HG02588 (cell line): ENCODE data around the gene IGSF21.

Source experiments
- ATAC-seq: cut with Tn5 transposase; IDR thresholded peaks from one replicate; pipeline ENCODE4 v1.9.1; 2021; ENCODE audit warnings: mild to moderate bottlenecking, moderate library complexity; ENCODE audit not compliant: unreplicated experiment

IGSF21 gene

DNA sequence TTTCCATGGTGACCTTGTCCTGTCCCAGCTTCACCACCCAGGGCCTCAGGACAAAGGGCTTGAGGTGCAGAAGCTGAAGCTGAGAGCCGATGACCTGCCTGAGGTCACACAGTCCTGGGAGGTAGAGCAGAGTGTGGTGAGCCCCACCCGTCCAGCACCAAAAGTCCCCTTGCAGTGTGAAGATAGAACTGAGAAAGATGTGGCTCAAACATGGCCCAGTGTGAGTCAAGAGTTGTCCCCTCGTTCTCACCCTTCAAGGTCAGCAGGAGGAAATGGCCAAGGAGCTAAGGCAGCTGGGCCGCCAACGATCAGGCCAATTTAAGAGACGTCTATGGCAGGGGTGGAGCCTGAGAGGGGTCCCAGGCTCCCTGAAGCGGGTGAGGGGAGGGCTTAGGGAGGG is 215.7 kb downstream of the IGSF21 start:
- ATAC-seq: no peak

DNA sequence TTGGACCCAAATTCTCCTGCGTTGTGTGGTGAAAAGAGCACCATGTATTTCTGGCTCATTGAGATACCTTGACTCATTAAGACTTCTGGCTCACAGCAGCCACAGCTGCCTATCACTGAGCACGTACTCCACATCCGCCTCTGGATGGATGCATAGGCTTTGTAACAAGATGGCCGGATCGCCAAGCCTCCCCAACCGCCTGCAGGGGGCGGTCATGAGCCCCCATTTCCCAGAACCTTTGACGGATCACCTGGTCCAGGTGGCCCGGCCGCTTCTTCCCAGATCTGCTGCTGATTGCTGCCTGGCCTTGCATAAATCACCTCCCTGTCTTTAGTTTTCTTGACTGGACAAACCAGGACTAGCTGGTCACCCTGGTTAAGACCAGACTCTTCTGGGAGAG is 216.6 kb downstream of the IGSF21 start:
- no peak for ATAC-seq

DNA sequence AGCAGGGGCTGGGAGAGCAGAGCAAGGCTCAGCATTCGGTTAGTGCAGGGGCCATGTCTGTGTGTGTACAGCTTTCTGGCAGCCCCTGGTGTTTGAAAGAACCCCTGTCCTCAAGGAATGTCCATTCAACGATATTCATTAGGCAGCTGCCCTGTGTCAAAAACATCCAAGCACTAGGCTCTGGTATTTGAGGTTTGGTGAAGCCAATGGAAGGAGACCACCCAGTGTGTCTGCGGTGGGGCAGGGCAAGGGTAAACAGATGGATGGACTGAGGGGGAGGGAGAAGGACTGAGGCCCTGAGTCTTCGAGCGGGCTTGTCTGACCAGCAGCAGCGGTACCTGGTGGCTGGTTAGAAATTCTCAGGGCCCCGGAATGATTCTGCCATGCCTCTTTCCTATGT is 217.5 kb downstream of the IGSF21 start:
- no peak for ATAC-seq

DNA sequence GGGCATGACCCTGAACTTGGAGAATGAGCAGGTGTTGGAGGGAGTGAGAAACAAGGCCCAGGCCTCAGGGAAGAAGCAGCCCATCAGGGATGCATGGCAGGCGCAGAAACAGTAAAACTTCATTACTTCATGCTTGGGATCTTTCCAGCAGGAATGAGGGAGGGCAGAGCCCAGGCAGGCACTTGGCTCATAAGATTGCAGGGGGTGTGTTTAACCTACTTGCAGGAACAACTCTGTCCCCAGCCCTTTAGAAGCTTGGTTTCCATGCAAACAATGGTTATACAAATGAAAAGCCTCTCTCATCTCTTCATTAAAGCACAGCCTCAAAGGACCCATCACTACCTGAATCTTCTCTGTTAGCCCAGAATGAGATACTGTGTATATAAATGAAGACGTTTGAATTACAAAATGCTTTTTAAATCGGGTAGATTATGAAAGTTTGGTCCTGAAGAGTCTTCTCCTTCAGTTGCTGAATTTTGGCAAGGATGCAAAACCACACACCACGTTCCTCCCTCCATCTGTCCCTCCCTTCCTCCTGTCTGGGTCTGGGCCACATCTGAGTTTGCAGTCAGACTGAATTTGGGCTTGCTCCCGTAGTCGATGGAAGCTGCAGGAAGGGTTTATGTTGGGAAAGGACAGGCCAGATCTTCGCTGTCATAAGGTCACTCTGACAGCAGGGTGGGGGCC is 218.8 kb downstream of the IGSF21 start:
- ATAC-seq: no peak

DNA sequence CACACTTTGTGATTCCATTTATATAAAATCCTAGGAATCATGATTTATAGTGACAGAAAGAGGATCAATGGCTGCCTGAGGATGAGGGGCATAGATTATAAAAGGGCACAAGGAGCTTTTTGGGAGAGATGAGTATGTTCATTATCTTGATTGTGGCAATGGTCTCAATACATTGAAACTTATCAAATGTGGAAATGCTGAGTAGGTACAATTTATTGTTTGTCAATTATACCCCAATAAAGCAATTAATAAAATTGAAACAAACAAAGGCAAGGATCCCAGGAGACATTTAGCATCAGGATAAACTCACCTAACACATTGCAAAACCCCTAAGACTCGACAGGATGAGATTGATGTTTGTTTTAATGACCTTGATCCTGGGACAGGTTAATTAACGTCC is 220.1 kb downstream of the IGSF21 start:
- no peak for ATAC-seq

DNA sequence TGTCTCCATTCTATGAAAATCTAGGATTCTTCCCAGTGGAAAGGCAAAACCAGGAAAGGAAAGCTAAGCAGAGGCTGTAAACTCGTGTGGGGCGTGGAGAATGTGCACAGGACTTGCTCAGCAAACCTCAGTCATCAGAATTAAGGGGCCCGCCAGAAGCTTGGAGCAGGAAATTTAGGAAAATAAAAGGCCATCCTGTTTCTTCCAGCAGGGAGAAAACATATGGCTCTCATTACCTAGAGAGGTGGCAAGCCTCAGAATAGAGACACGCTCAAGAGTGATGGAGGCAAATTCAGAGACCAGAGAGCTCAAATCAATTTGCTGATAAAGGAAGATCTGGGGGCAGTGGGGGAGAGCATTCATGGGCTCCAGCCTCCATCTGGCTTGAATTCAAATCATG is 221.2 kb downstream of the IGSF21 start:
- ATAC-seq: no peak

DNA sequence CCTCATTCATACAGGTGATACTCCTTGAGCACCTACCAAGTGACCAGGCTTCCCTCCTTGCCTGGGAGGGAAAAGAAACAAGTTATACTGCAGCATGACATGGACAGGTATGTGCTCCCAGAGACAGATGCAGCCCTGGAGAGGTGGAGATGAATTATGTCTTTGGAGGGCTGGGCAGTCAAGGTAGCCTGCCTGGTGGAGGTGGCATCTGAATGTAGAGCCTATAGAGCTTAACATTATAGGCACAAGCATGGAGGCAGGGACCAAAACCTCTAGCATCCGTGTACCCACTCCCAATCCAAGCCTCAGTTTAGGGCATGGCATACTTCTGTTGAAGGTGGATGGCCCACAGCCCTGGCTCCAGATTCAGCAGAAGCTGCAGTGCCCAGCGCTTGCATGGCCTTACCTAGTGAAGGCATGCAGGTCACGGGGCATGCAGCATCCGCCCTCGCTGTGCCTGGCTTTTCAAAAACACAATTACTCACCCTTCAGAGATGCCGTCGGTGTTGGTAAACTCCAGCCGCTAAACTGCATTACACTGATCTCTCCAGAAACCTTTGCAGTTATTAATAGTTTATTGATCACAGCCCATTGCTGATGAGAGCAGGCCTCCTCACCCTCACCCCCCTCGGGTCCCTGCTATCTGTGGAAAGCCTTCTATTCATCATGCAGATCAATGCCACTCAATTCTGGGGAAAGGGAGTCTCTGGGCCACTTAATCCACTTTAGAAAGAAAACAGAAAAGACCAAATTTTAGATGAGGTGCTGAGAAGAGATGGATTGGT is 222.1 kb downstream of the IGSF21 start:
- no peak for ATAC-seq

DNA sequence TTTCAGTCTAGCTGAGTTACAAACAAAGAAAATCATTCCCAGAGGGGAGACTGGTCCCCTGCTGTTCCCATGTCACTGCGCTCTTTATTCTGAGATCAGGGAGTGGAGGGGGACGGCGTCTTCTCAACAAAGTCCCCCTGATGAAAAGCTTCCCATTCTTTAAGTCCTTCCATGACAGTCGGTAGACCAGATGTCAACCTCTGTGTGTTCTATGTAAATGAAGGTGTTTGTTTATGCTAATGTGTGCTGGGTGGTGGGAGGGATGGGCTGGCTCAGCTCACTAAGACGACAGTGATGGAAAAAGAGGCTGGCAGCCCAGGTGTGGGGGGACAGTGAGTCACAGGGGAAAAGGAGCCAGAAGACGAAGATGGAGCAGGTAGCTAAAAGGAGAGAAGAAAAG is 225.0 kb downstream of the IGSF21 start:
- no peak for ATAC-seq

DNA sequence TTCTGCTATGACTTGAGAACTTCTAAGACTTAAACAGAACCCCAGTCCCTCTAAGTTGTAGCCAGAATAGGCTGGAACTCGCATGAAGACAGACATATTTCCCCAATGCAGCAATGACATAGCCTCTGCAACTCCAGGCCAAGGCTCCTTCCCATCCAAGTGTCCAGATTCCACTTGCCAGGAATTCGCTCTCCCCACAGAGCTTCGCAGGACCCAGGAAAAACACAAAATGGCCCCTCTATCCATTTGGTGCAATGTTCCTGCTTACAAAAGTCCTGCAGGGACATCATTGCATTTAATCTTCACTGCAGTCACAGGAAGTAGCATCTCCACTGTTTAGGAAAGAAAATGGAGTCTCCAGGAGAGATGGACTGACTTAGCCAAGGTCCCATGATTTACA is 225.6 kb downstream of the IGSF21 start:
- ATAC-seq: no peak

DNA sequence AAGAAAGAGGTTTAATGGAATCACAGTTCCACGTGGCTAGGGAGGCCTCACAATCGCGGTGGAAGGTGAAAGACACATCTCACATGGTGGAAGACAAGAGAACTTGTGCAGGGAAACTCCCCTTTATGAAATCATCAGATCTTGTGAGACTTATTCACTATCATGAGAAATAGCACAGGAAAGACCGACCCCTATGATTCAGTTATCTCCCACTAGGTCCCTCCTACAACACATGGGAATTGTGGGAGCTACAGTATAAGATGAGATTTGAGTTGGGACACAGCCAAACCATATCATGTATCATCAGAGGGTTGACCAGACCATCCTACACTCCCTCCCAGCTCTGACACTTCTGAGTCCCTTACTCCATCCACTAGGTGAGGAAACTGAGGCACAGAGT is 229.2 kb downstream of the IGSF21 start:
- ATAC-seq: no peak

DNA sequence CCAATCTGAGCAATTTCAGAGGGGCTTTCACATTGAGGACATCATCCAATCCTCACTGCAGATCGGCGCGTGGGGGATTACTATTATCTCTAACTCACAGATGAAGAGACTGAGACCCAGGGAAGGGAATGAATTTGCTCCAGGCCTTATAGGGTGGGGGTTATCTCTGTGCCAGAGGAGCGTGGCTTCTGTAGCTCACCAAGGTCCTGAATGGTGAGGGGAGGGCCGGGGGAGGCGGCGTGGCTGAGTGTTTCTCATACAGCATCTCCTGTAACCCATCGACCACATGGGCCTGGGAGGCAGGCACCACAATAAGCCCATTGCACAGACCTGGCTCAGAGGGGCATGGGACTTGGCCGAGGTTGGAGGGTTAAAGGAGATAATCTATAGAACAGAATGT is 230.2 kb downstream of the IGSF21 start:
- ATAC-seq: no peak

DNA sequence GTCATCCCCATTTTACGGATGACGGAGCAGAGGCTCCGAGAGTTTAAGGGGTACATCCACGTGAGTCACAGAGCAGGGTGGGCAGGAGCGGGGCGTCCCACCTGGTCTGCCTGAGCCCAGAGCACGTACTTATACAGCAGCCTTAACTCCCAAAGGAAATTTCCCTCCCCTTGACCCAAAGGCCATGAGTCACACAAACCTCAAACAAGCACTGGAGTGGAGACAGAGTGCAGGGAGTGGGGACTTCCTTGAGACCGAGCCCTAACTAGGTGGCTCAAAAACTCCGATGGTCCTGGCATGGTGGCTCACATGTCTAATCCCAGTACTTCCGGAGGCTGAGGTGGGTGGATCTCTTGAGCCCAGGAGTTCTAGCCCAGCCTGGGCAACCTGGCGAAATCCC is 231.6 kb downstream of the IGSF21 start:
- no peak for ATAC-seq

DNA sequence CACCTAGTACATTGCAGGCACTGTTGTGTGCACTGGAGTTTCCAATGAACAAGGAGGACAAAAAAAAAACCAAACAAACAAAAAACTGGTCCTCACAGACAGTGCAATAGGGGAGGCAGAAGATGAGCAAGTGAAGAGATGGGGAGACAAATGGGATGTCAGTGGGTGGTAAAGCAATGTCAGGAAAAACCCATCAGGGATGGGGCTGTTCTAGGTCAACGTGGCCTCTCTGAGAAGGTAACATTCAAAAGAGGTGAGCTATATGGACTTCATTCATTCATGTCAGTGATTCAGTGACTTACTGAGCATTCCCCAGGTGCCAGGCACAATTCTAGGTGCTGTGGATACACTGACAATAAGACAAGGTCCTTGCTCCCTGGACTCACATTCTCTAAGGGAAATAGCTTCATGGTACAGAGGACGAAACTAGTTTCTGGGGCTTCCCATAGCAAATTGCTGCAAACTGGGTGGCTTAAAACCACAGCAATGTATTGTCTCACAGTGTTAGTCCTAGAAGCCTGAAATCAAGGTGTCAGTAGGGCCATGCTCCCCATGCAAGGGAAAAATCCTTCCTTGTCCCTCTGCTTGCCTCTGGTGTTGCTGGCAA is 232.7 kb downstream of the IGSF21 start:
- no peak for ATAC-seq

DNA sequence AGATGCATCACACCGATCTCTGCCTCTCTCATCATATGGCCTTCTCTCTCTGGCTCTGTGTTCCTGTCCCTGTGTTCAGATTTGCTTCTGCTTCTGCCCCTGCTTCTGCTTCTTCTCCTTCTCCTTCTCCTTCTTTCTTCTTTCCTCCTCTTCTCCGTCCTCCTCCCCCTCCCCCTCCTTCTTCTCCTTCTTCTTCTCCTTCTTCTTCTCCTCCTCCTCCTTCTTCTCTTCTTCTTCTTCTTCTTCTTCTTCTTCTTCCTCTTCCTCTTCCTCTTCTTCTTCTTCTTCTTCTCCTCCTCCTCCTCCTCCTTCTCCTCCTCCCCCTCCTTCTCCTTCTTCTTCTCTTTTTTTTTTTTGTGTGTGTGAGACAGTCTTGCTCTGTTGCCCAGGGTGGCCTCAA is 233.2 kb downstream of the IGSF21 start:
- no peak for ATAC-seq

DNA sequence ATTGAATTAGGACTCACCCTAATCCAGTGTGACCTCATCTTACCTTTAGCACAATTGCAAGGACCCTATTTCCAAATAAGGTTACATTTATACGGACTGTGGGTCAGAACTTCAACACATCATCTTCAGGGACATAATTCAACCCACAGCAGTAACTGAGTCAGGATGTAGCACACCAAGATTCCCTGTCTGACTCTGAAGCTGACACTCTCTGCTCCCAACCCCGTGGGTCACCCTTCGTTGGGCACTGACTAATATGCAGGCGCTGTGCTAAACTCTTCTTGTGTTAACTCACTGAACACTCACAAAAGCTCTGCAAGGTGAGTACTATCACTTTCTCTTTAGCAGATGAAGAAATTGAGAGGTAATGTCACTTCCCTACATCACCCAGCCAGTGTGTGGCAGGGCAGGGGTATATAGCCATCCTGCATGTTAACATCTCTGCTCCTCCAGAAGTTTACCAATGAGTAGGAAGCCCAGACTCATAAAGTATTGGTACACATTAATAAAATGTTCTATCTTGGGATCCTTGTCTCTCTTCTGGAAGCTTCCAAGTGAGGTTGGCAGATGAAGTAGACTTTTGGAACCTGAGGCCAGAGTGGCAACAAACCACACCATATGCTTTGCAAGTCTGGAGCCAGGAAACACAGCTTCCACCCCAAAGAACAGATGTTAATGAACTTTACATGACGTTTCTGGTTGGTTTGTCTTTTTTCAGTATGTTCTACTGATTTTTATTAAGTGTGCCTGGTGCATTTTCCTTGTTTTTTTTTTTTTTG is 233.9 kb downstream of the IGSF21 start:
- no peak for ATAC-seq

DNA sequence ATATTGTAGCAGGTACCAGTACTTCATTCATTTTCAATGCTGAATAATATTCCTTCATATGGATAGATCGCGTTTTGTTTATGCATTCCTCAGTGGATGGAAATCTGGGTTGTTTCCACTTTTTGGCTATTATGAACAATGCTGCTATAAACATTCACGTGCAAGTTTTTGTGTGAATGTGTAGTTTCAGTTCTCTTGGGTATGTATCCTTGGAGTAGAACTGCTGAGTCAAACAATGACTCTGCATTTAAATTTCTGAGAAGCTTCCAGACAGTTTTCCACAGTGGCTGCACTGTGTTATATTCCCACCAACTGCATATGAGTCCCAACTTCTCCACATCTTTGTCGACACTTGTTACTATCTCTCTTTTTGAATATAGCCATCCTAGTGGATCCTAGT is 235.1 kb downstream of the IGSF21 start:
- no peak for ATAC-seq

DNA sequence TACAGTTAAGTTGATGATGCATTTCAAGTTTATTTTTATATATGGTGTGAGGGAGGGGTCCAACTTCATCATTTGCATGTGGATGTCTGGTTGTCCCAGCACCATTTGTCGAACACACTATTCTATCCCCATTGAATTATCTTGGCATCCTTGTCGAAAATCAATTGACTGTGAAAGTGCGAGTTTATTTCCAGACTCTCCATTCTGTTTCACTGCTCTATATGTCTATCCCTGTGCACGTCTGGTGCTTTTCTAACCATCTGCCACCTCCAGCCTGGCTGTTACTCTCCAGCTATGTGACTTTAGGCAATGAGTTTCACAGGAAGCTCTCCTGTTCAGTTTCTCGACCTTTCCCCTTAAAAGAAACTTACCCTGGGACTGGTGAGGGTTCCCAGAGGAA is 236.0 kb downstream of the IGSF21 start:
- ATAC-seq: no peak

DNA sequence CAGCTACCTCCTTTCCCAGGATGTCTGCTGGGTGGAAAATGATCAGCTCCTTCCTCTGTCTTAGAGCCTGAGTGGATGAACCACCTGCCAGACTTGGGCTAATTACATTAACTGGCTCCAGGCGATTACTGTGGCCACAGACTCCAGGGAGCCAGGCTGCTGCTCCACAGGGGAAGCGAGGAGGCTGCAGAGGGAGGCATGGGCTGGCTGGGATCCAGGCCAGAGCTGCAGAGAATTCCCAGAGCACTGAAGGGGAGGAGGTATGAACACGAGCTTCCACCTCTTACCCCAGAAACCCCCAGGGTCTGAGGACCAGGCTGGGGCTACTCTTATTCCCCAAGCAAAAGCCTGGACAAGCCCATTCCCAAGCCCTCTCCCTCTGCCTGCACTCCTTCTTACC is 237.2 kb downstream of the IGSF21 start:
- ATAC-seq: no peak

DNA sequence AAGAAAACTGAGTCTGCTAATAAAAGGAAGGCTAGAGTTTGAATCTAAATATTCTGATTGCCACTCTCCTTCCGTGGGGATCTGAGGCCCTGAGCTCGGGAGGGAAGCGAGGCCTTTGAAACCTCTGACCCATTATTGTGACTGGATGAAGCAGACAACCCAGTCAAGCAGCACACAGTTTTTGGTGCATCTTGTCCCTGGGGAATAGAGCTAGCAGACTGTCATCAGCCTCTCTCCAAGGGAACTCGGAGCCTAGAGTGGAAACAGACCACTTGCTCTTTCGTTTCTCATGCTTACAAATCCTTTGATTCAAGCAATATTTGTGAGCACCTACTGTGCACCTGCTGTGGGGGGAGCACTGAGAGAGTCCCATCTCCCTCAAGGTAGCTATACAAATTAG is 240.0 kb downstream of the IGSF21 start:
- no peak for ATAC-seq

DNA sequence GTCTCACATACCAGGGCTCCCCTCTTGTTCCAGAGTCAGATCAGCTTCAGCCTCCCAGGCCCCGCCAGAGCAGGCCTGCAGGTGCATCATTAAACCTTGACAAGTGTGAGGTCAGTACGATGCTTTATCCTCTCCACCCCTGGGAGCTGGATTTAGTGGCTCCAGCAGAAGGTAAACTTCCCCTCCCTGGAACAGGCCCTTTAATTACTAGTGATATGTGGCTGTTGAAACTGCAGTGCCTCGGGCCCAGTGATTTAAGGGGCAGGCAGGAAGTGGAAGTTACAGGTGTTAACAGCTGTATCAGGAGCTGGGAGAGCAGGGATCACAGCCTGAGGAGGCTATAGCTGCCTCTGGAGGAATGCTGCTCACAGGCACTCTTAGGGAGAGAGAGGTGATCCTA is 240.8 kb downstream of the IGSF21 start:
- ATAC-seq: no peak

DNA sequence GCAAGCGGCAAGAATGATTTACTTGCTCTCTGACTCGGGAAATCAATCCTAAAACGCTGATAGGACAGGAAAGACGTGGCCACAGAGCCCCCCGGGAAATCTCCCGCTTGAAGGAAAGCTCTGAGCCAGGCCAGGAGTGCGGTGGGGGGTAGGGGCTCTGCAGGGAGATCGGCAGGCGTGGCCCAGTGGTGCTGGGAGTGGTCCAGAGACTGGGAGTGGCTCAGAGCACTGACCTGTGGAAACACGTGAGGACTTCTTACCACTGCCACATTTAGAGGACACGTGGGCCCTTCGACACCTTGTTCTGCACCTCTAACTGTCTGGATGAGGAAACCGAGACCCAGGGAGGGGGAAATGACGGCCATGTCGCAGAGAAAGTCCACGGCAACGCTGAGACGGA is 243.1 kb downstream of the IGSF21 start:
- no peak for ATAC-seq

DNA sequence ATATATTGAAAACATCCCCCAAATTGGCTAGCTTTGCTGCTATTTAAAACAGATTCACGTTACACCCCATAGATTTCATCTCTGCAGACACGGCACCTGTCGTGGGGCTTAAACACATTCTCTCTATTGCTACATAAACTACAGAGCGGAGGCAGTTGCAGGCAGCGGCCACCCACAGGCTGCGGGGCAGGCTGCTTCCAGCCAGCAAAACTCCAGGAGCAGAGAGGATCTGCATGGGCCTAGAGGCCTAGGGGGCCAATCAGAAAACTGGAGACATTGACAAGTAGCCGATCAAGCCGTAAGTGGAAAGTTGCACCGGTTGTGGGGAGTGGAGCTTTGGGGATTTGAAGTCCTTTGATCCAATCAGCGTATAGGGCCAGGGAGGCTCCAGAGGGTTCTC is 244.1 kb downstream of the IGSF21 start:
- no peak for ATAC-seq
